ENCODE data around the gene ZCCHC24.

ZCCHC24 gene

DNA sequence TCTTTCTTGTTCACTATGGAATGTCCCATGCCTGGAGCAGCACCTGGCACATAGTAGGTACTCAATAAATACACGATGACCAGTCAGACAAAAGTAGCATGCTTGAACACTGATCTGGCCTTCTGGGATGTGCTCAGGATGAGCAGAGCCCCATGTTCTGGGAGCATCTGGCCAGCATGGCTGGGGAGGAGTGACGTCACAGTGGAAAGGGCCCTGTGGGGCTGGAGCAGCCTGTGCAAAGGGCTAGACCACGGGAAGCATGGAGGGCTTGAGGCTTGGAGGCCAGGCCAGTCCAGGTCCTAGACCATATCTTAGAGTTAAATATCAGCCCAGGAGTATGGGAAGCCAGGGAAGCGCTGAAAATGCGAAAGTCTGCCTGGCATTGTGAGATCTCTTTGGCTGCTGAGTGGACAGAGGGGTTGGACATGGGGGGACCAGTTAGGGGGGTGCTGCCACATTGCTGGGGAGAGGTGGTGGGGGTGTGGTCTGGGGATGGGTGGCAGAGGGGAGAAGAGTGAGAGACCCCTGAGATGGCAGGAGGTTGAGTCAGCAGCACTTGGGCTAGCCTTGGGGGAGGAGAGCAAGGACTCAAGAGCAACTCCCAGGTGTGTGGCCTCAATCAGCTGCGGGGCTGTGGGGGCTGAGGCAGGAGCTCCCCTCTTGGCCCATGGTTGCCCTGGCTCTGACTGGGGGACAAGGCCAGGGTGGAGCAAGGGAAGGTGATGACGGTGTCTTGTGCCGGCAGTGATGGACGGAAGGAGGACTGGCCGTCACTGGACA, 34.9 kb downstream of the ZCCHC24 start:
- no peak for DNase-seq (ENCODE audit: low spot score)

DNA sequence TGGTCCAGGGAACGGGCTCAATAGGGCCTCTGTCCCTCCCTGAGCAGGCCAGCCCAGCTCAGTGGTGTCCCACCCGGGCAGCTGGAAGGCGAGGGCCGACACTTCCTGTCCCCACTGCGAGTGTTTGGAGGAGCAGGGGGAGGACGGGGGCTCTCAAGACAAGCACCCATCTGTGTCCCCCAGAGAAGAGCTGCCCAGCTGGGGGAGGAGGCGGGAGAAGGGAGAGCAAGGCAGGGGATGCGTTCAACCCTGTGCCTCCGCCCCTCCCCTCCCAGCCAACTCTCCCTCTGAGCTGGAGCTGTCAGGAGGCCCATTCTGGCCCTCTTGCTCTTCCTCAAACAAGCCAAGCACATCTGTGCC, 35.7 kb downstream of the ZCCHC24 start:
- DNase-seq (ENCODE audit: low spot score), result peak; percentile 99

DNA sequence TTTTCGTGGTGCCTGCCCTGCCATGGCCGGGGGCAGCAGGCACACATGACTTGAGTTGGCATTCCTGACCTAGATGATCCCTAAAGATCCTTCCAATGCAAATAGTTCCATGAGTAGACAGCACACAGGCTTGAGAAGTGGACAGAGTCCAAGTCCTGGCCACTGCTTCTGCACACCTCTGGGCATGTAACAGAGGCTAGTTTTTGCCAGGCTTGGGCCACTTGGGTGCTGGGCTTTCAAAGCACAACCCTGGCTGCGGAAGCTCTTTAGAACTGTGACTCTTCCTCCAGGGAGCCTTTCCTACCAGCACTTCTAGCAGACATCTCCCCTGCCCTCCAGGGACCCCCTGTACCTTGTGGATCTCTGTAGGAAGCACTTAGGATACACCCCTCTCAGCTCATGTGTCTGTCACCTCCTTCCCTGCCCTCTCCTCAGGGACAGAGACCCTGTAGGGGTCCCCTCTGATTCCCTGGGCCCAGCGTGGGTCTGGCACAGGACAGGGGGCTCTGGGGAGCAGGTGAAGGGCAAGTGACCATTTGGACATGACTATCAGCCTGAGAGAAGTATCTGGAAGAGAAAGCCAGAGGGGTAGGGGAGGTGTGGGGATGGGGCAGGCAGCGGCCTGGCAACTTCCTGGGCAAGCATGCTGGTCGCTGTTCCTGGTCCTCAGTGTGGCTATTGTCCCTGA, 36.2 kb downstream of the ZCCHC24 start:
- no peak for DNase-seq (ENCODE audit: low spot score)

DNA sequence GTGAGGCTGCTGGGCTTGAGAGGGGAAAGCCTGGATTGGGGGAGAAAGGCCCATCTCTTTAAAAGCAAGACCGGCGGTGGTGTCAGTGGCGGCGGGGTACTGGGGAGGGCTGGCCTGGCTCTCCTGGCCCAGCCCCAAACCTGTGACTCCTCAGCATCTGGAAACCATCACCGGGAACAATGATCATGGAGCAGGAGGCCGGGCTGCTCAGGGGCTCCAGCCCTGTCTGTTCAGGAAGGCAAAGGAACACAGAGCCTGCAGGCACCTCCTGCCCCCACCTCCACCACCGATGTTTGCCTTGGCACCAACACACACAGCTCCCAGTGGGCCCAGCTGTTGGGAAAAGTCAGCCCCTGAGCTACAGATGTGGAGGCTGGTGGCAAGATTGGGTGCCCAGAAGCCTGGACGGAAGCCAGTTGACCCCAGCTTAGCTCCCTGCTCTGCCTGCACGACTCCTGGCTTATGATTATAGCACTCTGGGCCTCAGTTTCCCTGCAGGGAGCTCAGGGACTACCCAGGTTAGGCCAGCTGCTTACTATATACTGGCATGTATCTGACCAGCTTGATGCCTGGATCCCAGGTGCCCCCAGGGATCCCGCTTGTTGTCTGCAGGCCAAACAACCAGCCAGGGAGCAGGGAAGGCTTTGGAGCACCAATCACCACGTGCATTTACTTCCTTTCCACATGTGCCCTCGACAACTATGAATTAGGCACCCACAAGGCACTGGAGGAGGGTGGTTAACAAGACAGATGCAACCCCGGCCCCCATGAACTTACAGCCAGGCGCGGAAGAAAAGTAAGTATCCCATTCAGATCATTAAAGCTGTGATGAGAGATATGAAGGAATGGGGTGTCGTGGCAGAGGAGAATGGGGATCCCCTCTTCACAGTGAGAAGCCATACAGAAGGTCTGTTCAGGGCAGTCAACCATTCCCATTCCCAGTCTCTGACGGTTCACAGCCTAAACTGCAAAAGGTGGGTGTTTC, 37.3 kb downstream of the ZCCHC24 start:
- DNase-seq (ENCODE audit: low spot score), result no peak

DNA sequence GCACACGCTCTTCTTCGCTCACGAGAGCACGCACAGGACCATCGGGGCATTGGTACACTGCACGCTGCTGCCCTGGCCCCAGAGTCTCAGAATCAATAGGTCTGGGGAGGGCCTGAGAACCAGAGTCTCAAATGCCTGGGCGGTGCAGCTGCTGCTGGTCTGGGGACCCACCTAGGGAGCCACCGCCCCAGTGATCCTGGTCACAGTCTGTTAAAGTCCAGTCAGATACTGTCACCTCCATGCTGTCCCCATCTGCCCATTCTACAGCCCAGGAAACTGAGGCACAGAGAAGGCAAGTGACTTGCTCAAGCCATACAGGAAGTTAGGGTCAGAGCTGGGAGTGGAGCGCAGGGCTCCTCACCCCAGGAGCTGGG, 38.0 kb downstream of the ZCCHC24 start:
- no peak for DNase-seq (ENCODE audit: low spot score)

DNA sequence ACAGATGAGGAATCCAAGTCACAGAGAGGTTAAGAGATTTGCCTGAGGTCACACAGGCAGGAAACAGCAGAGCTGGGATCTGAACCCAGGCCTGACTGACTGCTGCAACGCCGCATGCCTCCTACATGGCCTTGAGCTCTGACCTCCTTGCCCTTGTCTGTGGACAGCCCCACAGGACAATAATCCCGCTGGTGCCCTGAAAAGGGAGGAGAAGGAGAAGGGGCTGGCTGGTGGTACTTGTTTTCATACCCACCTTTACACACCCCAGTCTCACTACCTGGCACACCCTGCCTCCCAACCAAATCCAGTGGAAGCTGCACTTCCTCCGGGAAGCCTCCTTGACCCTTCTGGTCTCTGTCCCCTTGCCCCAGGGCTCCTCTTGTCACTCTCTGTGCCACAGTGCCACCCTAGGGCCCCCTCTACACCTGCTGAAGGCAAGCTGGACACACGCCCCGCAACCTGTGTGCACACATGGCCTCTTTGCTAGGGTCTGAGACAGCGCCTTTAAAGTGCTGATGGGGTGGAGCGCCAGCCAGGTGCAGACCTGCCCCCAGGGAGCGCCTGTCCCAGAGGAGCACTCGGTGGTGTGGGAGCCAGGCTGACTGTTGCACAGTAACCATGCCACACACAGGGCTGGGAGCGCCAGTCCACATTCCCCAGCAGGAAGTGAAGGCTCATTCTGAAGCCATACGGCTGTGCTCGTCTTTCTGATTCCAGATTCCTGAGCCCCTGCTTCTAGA, 38.6 kb downstream of the ZCCHC24 start:
- no peak for DNase-seq (ENCODE audit: low spot score)

DNA sequence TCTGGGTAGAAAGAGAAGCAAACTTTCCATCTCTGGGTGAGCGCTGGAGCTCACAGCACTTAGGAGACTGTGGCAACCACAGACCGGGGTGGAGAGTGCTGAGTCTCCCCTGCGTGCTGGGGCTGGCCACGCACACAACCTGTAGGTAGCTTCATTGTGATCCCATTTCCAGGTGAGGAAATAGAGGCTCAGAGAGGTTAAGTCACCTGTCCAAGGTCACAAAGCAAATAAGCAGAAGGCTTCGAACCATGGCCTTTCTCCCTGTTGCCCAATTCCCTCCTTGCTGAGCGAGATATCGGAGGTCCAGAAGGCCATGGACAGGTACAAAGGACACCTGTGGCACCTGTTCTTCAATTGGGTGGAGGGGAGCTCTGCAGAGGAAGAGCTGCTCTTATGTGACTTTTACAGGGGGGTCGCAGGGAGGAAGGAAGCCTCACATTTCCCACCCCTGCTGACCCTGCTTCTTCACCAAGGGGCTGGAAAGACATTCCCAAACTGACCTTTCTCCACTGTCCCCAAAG, 39.4 kb downstream of the ZCCHC24 start:
- no peak for DNase-seq (ENCODE audit: low spot score)

DNA sequence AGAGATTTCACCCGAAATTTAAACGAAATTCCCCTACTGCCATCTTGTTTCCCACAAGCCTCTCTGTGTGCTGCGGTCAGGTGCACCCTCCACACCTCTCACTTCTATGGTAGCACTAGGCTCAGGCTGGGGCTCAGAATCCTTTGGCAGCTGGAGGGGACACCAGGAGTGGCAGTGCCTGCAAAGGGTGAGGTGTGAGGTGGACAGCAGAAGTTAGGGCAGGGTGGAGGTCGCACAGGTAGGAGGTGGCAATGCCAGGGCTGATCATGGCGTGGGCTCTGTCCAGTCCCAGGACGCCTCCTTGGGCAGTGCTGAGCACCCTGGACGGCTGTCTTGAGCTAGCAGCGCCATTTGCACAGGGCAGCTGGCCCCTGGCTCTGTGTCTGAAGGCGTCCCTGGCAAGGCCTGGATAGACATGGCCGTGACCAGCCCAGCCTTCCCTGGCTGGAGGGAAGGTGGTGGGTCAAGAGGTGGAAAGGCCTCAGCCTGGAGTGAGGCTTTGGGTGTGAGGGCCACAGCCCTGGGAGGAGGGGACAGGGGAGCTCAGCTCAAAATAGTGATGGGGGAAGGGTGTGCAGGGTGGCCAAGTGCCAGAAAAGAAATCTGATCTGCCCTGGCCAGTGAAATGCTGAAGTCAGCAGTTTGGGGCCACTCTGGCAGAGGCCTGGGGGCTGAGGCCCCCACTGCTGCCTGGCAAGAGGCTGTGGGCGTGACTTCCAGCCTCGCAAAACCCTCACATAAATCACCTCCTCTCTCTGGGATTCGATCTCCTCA, 40.0 kb downstream of the ZCCHC24 start:
- DNase-seq (ENCODE audit: low spot score), result no peak

DNA sequence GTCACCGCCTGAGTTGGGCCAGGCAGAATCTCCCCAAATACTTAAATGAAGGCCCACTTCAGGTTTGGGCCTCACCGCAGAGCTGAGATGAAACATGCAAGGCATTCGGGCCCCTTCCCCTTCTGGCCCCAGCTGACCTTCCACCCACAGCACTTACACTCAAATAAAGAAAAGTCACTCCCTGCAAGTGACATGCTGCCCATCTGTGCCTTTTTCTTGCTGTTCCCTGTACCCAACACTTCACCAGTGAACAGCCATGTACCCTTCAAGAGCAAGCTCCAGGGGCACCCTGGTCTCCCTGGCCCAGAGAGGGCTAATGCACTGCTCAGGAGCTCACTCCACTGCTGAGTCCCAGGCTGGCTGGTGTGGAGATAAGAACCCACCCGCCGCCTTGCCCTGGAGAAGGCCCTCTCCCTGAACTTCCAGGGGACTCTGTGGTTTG, 40.7 kb downstream of the ZCCHC24 start:
- no peak for DNase-seq (ENCODE audit: low spot score)

DNA sequence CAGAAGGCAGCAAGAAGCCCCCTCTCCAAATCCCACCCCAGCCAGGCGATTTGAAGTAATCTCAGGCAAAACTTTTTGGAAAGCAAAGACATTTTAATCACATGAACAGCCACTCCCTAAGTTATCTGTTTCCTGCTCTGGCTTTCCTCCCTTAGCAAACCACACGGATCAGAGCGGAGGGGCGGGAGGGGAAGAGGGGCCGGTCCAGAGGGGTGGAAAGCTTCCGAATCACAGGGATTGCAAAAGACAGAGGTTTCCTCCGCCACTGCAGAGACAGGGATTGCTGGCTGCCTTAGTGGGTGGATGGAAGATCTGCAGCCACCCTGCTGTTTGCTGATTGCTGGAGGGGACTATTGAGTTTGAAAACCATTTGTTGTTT, 41.2 kb downstream of the ZCCHC24 start:
- DNase-seq (ENCODE audit: low spot score), result no peak

DNA sequence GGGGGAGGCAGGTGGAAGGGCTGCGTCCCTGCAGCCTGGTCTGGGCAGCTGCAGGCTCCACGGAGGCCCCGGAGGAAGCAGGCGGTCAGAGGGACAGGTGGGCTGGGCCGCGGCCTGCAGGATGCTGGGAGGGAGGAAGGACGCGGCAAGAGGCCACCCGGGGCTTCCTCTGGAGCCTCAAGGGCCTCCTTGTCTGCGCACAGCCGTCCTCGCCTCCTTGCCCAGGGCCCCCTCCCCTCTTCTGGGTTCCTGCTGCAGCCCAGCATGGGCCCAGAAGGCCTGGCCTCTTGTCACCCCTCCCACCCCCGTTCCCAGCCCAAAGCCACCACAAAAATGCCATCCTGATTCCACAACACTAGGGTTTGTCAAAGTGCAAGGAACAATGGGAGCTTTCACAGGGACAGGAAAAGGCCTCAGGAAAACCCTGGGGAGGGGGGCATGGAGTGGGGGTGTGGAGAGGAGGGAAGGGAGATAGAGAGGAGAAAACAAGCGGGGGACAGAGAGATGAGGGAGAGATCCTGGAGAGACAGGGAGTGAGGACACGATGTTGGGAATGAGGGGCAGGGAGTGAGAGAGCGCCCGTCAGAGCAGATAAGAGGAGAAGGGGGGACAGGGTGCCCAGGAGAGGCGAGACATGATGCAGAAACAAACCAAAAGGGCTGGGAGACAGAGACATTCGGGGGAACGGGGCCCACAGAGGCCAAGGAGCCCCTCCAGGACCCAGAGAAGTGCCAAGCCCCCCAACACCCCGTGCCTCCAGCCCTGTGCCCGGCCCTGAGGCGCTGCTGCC, 41.8 kb downstream of the ZCCHC24 start:
- DNase-seq (ENCODE audit: low spot score), result peak; percentile 94

DNA sequence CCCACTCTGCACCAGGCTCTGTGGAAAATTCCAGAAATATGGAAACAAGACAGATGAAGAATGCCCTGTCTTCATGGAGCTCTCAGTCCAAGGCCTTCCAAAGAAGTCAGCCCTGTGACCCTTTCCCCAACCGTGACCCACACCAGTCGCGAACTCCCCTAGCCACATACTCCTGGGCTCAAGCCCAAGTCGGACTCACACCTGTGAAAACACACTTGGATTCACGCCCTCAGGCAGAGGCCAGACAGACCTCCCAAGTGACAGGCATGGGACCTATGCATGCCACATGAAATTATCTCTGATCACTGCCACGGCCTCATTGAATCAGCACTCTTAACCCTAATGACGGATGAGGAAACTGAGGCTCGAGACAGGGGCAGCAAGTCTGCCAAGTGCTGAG, 42.5 kb downstream of the ZCCHC24 start:
- no peak for DNase-seq (ENCODE audit: low spot score)

DNA sequence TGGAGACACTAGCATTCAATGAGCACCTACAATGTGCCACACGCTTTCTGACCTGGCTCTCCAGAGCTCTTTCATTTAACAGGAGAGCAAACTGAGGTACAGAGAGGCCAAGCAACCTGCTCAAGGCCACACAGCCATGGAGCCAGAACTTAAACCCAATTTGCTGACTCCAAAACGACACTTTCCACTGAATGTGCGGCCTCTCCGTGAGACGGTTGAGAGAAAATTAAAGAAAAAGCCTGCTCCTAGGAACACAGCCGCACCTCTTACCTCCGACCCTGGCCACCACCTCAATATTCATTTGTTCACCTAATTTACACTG, 42.8 kb downstream of the ZCCHC24 start:
- DNase-seq (ENCODE audit: low spot score), result no peak

DNA sequence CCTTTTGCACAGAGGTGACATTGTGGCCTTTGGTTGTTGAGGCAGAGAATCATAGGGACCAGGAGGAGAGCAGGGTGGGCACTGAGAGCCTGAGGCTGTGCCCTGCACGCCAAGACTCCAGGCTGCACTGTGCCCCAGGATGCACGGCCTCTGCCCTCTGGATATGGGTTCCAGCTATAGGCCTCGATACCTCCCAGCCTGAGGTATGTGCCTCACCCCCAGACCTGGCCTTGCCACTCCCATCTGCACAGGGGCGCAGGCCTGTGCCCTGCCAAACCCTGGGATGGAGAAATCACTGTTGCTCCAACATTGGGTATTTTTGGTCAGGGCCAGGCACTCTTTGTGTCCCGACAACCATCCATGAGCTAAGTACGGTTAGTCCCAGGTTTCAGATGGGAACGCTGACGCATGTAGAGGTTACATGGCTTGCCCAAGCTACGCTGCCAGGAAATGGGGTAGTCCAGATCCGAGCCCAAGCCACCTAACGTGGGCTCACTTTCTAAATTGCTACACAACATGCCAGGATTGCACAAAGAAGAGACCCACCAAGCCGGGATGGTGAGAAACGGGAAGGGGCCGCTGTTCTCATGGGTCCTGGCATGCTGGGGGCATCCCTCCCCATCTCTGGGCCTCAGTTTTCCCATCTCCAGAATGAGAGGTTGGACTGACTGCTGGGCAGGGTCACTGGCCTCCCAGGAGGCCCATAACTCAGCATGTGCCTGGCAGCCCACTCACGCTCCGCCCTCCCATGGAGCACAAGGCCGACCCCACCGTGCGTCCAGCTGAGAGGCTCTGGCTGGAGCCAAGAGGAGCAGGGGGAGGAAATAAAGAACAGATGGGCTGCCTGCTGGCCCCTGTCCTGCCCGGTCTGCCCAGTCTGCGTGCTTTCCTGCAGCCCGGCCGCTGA, 44.2 kb downstream of the ZCCHC24 start:
- no peak for DNase-seq (ENCODE audit: low spot score)

DNA sequence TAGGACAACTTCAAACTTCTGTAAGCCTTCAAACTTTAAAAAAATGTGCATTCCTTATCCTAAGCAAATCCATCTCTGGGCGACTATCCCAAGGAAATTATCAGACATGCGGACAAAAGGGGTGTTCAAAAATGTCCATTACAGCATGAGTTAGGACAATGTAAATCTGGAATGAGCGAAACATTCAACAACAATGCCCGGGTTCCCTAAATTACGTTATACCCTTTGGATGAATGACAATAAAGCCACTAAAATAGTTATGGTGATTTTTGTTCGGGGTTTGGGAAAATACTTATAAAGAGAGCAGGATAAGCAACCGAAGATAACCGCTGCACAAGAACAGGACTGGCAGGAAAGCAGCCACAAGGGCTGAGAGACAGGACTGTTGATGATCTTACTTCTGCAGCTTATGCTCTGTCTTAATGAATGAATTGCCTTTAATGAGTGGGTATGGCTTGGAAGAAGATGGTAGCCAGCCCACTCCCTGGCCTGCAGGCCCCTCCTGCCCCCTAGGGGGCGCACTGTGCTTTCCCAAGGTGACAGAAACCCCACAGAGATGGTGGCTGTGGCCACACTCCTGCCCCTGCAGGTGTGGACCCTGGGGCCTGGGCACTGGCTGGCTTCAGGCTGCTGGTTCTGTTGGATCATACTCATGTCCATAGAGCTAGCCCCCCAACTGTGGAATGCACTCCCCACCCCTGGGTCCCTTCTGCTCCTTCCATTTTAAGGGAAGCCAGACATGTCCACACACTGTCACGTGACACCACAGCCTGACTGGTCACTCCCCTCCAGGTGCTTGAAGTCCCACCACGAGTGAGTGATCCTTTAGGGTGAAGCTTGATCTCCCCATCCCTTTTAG, 45.0 kb downstream of the ZCCHC24 start:
- no peak for DNase-seq (ENCODE audit: low spot score)

DNA sequence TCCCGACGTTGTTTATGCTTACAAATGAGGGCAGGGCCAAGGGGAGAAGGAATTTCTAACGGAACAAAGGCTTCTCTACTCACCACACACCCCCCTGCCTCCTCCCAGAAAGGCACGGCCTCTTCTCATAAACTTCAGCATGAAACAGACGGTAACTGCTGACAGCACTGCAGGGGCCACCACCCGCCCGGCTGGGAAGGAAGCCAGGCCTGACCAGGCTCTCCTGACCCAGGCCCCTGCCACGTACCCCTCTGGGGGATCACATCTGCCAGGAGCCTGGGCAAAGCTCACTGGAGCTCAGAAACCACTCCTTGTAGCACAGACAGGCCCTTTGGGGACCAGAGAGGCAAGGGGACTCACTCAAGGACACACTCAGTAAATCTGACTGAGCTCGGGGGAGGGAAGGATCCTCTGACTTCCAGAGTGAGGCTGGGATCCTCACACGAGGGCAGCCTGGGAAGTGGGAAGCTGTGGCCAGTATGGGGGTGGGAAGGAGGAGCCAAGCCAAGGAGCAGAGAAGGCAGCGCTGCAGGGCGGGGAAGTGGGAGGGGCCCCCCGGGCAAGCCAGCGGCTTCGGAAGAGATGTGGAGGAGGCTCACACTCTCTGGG, 46.1 kb downstream of the ZCCHC24 start:
- peak; percentile 78 for DNase-seq (ENCODE audit: low spot score)

DNA sequence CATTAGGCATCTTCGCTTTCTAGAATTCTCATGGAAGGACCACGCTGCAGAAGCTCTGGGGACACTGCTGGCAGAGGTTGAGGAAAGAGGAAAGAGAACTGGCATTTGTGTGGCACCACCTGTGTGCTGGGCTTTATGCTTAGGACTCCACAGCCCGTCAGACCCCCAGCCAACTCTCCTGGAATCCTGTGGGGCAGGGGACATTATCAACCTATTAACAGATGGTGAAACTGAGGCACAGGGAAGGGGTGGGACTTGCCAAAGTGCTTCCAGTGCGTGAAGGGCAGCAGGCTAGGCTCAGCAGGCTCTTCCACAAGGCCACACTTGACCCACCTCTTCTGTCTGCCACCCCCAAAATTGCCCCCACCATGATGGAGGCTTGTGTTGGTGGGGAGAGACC, 46.8 kb downstream of the ZCCHC24 start:
- no peak for DNase-seq (ENCODE audit: low spot score)

Data from putamen (tissue), 1 donor.